Coronary artery (tissue), 2 donors: ENCODE results near the gene SNCB.

Experiments
- DNase-seq: peaks from one replicate; pipeline ENCODE4 v3.0.0-alpha.2; 2017; ENCODE audit warnings: low spot score
- H3K27ac ChIP-seq, 2 donors: fragments of 200-600 bp; sonication (generic); one replicate each; pipeline ENCODE4 v1.5.1; 2016 to 2019
- H3K4me3 ChIP-seq: fragments of 200-600 bp; sonication (generic); 2 replicates; pipeline ENCODE4 v1.5.1; 2016; ENCODE audit warnings: mild to moderate bottlenecking, moderate library complexity
- TF ChIP-seq, protein P1 (sequence below): fragments of 200-600 bp; sonication (generic); IDR thresholded peaks from one replicate; pipeline ENCODE4 v1.5.1; 2019; ENCODE audit warnings: antibody characterized with exemption

The SNCB gene

DNA sequence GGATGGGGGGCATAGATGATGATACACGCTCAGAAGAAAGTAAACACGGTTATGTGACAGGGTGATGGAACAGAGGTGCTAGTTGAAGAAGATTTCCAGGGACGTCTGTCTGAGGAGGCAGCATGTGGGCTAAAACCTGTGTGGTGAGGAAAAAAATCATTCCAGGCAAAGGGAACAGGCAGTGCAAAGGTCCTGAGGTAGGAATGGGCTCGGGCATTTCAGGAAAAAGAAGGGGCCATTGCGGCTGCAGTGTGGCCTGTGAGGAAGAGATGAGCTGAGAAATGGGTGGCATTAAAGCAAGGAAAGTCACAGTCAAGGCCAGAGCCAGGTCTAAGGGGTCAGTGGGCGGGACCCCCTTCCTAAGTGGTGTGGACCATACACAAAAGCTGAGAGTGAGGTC lies 35.2 kb upstream of the SNCB start:
- TF ChIP-seq, protein P1, sequence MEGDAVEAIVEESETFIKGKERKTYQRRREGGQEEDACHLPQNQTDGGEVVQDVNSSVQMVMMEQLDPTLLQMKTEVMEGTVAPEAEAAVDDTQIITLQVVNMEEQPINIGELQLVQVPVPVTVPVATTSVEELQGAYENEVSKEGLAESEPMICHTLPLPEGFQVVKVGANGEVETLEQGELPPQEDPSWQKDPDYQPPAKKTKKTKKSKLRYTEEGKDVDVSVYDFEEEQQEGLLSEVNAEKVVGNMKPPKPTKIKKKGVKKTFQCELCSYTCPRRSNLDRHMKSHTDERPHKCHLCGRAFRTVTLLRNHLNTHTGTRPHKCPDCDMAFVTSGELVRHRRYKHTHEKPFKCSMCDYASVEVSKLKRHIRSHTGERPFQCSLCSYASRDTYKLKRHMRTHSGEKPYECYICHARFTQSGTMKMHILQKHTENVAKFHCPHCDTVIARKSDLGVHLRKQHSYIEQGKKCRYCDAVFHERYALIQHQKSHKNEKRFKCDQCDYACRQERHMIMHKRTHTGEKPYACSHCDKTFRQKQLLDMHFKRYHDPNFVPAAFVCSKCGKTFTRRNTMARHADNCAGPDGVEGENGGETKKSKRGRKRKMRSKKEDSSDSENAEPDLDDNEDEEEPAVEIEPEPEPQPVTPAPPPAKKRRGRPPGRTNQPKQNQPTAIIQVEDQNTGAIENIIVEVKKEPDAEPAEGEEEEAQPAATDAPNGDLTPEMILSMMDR: no peak
- no peak for DNase-seq
- H3K27ac ChIP-seq: no peak overlapping the region
- no peak overlapping the region for H3K4me3 ChIP-seq

GRCh38 chr5:176664886-176665285 lies 34.6 kb upstream of the SNCB start:
- Histone ChIP-seq H3K27ac (no peak overlapping the region), H3K4me3 (no peak overlapping the region)
- DNase-seq: no peak
- TF ChIP-seq, protein P1: no peak

DNA sequence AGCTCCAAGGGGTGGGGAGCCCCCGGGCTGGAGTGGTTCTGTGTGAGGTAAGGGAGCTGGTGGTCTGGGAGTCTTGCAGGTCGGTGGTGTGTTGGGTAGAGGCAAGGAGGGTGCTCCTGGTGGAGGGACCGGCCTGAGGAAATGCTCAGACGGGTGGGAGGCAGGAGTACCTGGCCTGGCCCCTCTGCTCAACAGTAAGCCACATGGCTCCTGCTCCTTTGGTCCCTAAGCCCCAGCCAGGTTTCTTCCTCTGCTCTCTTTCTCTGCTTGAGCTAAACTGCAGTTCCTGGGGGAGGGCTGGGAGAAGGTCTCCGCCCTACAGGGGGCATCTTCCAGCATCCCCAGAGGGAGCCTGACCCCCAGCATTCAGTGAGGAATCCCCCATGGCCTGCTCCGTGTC lies 34.1 kb upstream of the SNCB start:
- Histone ChIP-seq H3K4me3 (no peak overlapping the region), H3K27ac (no peak overlapping the region)
- TF ChIP-seq, protein P1: no peak
- no peak for DNase-seq

DNA sequence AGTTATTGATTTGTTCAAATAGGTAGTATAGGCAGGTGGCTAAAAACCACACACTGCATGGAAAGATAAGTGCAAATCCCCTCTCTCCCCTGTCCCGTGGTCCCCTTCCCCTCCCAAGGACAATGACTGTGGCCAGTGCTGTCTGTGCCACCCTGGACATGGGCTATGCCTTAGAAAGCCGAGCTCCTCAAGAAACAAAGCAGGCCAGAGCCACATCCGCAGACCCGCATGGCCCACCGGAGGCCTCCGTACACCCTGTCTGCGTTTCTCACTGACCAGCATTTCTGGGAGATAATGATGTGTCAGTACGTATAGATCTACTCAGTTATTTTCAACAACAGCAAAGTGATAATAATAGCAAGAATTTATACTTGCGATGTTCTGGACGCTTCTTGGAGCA lies 33.2 kb upstream of the SNCB start:
- TF ChIP-seq, protein P1: no peak
- Histone ChIP-seq H3K27ac (no peak overlapping the region), H3K4me3 (no peak overlapping the region)
- no peak for DNase-seq

GRCh38 chr5:176662371-176663333 lies 32.3 kb upstream of the SNCB start:
- Histone ChIP-seq H3K4me3 (no peak overlapping the region), H3K27ac (no peak overlapping the region)
- DNase-seq: no peak
- TF ChIP-seq, protein P1: no peak

DNA sequence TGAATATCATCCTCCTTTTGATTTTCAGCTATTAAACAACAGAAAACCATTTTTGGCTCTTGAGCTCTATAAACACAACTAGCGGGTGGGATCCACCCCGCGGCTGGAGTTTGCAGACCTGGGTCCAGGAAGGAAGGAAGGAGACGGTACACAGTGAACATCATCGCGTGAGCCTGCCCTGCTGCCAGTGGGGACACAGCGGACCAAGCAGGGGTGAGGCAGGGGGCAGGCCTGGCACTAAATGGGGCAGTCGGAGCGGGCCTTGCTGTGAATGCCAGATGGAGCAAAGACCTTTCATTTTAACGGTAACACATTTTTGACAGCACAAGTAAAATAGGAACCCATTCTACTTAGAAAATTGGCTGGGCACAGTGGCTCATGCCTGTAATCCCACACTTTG lies 31.3 kb upstream of the SNCB start:
- Histone ChIP-seq H3K4me3 (no peak overlapping the region), H3K27ac (no peak overlapping the region)
- DNase-seq: no peak
- TF ChIP-seq, protein P1: no peak
